Measurements from ENCODE around the gene PDE11A. TPM values are rescaled to one million over a fixed set of nuclear protein-coding genes. Genes with fewer than 3 reads are reported as not detected.

Gene PDE11A
- total and polyA plus RNA-seq, 2 experiments from 2014 or later = 0.08 to 0.73 TPM

DNA sequence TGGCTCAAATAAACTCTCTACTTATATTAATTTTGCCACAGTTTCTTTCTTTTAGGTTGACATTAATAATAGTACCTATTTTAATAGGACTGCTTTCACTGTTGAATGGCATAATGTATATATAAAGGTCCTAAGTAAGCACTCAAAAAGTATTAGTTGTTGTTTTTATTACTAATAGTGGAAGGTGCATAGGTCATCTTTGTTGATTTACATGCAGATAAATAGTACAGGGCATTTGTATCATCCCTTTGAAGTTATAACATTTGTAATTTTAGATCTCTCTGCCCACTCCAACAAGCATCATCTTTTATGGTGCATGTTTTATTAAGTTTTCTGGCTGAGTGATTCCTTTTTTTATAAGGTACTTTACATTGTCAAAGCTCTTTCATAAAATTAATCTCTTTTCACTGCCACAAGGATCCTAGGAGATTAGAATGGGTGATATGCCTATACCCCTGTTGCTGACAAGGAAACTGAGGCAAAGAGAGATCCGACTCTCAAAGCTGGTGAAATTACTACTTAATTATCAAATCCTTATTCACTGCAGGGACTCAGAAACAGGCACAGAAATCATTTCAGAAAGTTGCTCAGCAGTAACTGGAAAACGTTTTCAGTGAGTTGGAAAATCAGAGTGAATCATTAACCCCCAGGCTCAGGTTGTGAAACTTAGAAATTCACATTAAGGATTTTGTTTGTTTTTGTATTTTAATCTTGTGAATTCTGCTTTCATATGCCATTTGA lies 380.4 kb downstream of the PDE11A start:
- Histone ChIP-seq H3K27me3 (ENCODE audit: insufficient read depth) (no peaks in the 10 kb centered on the region), H3K4me1 (ENCODE audit: insufficient read depth) (0 out of 2 replicates have a peak, but pooled peaks cover 6% of the 10 kb centered on the region), H3K27ac (ENCODE audit: low read depth) (no peak overlapping the region), H3K9me2 (ENCODE audit: insufficient read depth) (no peaks in the 10 kb centered on the region; the same call in 1 of the 2 replicates), H3K4me3 (no peak overlapping the region), H3K36me3 (ENCODE audit: insufficient read depth) (no peaks in the 10 kb centered on the region), H2AFZ (no peak overlapping the region), H4K20me1 (replicated peaks; ENCODE audit: insufficient read depth) (no peaks in the 10 kb centered on the region), H3K4me2 (no peak overlapping the region), H3K79me2 (replicated peaks; ENCODE audit: insufficient read depth) (no peaks in the 10 kb centered on the region), H3F3A (replicated peaks; ENCODE audit: low read depth) (no peaks in the 10 kb centered on the region)
- H3K4me3 Mint-ChIP-seq = no peak overlapping the region
- ATAC-seq (no peak), DNase-seq (ENCODE audit: low spot score) (no peak)
- TF ChIP-seq, protein P1, sequence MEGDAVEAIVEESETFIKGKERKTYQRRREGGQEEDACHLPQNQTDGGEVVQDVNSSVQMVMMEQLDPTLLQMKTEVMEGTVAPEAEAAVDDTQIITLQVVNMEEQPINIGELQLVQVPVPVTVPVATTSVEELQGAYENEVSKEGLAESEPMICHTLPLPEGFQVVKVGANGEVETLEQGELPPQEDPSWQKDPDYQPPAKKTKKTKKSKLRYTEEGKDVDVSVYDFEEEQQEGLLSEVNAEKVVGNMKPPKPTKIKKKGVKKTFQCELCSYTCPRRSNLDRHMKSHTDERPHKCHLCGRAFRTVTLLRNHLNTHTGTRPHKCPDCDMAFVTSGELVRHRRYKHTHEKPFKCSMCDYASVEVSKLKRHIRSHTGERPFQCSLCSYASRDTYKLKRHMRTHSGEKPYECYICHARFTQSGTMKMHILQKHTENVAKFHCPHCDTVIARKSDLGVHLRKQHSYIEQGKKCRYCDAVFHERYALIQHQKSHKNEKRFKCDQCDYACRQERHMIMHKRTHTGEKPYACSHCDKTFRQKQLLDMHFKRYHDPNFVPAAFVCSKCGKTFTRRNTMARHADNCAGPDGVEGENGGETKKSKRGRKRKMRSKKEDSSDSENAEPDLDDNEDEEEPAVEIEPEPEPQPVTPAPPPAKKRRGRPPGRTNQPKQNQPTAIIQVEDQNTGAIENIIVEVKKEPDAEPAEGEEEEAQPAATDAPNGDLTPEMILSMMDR (conservative IDR thresholded peaks at IDR 0.05; ENCODE audit: low read depth in 2 of 2) = no peak
- TF ChIP-seq ZNF331 (CRISPR knock-in tag; IDR thresholded peaks at IDR 0.05; ENCODE audit: low read depth) (no peak), POLR2AphosphoS5 (IDR thresholded peaks at IDR 0.05; ENCODE audit: low read depth) (no peak), CREB1 (CRISPR knock-in tag; IDR thresholded peaks at IDR 0.05; ENCODE audit: low read depth) (no peak), ZNF114 (CRISPR knock-in tag; IDR thresholded peaks at IDR 0.05) (no peak), EZH2 (IDR thresholded peaks at IDR 0.05; ENCODE audit: low read depth, unreplicated experiment) (no peak), STAT1 (IDR thresholded peaks at IDR 0.05; ENCODE audit: unreplicated experiment) (no peak), EZH2phosphoT487 (IDR thresholded peaks at IDR 0.05; ENCODE audit: unreplicated experiment) (no peak), NANOG (IDR thresholded peaks at IDR 0.05; ENCODE audit: borderline replicate concordance) (no peak)
- TF ChIP-seq, protein P2, sequence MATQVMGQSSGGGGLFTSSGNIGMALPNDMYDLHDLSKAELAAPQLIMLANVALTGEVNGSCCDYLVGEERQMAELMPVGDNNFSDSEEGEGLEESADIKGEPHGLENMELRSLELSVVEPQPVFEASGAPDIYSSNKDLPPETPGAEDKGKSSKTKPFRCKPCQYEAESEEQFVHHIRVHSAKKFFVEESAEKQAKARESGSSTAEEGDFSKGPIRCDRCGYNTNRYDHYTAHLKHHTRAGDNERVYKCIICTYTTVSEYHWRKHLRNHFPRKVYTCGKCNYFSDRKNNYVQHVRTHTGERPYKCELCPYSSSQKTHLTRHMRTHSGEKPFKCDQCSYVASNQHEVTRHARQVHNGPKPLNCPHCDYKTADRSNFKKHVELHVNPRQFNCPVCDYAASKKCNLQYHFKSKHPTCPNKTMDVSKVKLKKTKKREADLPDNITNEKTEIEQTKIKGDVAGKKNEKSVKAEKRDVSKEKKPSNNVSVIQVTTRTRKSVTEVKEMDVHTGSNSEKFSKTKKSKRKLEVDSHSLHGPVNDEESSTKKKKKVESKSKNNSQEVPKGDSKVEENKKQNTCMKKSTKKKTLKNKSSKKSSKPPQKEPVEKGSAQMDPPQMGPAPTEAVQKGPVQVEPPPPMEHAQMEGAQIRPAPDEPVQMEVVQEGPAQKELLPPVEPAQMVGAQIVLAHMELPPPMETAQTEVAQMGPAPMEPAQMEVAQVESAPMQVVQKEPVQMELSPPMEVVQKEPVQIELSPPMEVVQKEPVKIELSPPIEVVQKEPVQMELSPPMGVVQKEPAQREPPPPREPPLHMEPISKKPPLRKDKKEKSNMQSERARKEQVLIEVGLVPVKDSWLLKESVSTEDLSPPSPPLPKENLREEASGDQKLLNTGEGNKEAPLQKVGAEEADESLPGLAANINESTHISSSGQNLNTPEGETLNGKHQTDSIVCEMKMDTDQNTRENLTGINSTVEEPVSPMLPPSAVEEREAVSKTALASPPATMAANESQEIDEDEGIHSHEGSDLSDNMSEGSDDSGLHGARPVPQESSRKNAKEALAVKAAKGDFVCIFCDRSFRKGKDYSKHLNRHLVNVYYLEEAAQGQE (IDR thresholded peaks at IDR 0.05; ENCODE audit: unreplicated experiment) = no peak
- TF ChIP-seq, protein P3, sequence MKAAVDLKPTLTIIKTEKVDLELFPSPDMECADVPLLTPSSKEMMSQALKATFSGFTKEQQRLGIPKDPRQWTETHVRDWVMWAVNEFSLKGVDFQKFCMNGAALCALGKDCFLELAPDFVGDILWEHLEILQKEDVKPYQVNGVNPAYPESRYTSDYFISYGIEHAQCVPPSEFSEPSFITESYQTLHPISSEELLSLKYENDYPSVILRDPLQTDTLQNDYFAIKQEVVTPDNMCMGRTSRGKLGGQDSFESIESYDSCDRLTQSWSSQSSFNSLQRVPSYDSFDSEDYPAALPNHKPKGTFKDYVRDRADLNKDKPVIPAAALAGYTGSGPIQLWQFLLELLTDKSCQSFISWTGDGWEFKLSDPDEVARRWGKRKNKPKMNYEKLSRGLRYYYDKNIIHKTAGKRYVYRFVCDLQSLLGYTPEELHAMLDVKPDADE (IDR thresholded peaks at IDR 0.05) = no peak
- TF ChIP-seq, protein P4, sequence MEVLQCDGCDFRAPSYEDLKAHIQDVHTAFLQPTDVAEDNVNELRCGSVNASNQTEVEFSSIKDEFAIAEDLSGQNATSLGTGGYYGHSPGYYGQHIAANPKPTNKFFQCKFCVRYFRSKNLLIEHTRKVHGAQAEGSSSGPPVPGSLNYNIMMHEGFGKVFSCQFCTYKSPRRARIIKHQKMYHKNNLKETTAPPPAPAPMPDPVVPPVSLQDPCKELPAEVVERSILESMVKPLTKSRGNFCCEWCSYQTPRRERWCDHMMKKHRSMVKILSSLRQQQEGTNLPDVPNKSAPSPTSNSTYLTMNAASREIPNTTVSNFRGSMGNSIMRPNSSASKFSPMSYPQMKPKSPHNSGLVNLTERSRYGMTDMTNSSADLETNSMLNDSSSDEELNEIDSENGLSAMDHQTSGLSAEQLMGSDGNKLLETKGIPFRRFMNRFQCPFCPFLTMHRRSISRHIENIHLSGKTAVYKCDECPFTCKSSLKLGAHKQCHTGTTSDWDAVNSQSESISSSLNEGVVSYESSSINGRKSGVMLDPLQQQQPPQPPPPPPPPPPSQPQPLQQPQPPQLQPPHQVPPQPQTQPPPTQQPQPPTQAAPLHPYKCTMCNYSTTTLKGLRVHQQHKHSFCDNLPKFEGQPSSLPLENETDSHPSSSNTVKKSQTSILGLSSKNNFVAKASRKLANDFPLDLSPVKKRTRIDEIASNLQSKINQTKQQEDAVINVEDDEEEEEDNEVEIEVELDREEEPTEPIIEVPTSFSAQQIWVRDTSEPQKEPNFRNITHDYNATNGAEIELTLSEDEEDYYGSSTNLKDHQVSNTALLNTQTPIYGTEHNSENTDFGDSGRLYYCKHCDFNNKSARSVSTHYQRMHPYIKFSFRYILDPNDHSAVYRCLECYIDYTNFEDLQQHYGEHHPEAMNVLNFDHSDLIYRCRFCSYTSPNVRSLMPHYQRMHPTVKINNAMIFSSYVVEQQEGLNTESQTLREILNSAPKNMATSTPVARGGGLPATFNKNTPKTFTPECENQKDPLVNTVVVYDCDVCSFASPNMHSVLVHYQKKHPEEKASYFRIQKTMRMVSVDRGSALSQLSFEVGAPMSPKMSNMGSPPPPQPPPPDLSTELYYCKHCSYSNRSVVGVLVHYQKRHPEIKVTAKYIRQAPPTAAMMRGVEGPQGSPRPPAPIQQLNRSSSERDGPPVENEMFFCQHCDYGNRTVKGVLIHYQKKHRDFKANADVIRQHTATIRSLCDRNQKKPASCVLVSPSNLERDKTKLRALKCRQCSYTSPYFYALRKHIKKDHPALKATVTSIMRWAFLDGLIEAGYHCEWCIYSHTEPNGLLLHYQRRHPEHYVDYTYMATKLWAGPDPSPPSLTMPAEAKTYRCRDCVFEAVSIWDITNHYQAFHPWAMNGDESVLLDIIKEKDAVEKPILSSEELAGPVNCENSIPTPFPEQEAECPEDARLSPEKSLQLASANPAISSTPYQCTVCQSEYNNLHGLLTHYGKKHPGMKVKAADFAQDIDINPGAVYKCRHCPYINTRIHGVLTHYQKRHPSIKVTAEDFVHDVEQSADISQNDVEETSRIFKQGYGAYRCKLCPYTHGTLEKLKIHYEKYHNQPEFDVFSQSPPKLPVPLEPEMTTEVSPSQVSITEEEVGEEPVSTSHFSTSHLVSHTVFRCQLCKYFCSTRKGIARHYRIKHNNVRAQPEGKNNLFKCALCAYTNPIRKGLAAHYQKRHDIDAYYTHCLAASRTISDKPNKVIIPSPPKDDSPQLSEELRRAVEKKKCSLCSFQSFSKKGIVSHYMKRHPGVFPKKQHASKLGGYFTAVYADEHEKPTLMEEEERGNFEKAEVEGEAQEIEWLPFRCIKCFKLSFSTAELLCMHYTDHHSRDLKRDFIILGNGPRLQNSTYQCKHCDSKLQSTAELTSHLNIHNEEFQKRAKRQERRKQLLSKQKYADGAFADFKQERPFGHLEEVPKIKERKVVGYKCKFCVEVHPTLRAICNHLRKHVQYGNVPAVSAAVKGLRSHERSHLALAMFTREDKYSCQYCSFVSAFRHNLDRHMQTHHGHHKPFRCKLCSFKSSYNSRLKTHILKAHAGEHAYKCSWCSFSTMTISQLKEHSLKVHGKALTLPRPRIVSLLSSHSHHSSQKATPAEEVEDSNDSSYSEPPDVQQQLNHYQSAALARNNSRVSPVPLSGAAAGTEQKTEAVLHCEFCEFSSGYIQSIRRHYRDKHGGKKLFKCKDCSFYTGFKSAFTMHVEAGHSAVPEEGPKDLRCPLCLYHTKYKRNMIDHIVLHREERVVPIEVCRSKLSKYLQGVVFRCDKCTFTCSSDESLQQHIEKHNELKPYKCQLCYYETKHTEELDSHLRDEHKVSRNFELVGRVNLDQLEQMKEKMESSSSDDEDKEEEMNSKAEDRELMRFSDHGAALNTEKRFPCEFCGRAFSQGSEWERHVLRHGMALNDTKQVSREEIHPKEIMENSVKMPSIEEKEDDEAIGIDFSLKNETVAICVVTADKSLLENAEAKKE (CRISPR knock-in tag; IDR thresholded peaks at IDR 0.05) = no peak
- no peak overlapping the region for H3K27ac Mint-ChIP-seq
- H3K27me3 Mint-ChIP-seq (ENCODE audit: insufficient read depth, low read depth, poor library complexity) = peaks cover 3% of the 10 kb centered on the region
- H3K9me3 Mint-ChIP-seq = no peaks in the 10 kb centered on the region
- H3K36me3 Mint-ChIP-seq (ENCODE audit: low read depth) = no peaks in the 10 kb centered on the region
- peaks cover 7% of the 10 kb centered on the region; the same call in 2 of the 3 replicates for H3K4me1 Mint-ChIP-seq
